ENCODE results near the gene SOX2.

SOX2 gene

DNA sequence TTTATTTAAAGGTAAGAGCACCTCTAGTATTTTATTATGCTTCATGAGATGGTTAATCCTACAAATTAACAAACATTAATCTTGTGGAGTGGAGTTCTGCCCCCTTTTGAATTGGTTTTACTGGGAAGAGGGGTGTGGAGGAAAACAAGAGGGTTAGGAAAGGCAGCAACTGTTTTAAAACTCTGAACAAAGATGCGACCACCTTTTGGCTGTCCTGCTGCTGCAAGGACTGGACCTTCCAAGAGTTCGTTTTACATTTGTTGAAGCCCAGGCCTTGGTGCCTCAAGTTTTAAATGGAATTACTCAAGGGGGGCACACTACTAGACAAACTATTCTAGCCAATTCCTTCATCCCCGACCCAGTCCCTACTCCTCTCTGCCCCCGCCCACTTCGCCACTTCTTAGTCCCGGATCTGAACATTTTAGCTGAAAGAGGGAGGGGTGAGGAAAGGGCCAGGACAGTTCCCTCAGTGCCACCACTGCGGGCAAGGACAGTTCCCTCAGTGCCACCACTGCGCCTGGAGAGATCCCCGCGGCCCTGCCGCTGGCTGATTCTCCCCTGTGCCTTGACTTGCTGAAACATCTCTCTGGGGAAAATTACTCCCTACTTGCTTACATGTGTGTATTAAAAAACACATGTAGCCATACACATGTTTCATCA, 11.2 kb downstream of the SOX2 start:
- peak; percentile 32 for DNase-seq

DNA sequence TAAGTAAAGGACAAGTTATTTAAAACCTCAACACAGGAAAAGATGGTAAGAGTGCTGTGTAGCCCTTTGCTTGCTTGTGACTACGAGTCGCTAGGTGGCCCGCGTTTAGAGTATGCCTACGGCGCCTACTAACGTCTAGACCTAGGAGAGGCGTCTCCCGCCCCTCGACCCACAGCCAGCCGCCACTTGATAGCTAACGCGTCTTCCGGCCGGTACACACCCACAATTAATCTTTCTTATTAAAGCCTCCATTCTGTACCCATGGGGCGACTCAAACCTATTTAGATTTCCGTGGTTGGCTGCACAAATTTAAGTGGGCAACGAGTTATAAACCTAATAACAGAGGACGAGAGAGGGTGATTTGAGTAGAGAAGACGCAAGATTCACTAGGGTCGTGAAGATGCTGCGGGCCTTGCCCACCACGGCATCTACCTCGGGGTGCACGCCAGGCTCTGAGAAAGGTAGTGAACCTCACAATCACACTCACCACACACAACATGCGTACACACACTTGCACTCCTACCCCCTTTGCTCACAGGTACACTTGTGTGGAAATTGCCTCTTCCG, 12.0 kb downstream of the SOX2 start:
- DNase-seq = no peak

DNA sequence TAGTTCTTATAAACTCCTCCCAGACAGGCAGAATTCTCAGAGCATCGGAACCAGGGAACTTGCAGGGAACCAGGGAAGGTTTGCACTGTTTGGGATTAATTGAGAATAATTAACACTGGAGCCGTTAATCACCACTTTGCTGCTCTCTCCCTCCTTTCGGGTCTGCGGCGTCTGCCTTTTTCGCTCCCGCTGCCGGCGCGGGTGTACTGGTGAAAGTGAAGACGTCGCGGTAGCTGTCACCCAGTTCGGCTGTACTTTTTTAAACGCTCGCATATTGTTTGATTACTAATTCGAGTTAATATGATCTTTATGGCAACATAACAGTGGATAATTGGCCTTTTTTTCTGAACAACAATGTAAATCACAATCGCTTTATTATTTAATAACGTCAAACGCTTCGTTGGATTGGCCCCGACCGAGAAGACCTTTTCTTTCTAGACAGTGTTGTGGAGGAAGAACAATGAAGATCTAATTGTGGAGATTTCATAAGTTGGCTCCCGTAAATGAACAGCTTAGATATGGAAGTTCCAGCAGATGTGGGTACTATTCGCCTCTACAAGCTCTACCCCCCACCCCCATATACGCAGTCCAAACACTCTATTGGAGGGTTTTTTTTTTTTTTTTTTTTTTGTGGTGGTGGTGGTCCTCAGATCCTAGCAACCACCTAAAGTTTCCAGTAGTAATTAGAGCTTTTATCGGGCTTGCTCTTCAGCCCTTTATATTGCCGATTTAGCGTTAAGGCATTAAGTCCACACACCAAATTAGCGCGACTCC, 12.7 kb downstream of the SOX2 start:
- peak; percentile 71 for DNase-seq

DNA sequence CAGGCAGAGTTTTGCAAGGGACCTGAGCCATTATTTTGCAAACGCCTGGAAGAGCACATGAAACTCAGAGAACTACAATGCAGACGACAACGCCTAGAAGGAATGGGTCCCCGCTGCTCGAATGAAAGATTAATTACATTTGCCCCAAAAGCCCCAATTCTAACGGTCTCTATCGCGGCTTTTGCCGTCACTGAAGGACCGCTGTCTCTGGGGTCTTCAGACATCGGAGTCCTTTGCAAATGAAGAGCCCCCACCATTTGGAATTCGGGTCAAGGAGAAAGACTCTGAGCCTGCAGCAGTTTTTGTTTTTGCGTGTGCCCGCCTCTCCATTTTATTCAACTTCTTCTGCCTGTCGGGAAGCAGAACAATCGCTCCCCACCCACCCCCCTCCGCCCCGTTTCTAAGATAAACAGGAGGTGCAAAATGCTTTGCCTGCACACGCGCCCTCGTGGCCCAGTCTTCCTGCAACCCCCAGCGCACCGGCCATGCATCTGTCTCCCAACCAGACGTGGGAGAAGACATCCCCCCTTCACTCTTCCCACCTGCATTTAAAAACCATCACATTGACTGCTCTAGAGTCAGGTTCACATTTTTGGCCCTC, 13.5 kb downstream of the SOX2 start:
- DNase-seq = peak; percentile 29

DNA sequence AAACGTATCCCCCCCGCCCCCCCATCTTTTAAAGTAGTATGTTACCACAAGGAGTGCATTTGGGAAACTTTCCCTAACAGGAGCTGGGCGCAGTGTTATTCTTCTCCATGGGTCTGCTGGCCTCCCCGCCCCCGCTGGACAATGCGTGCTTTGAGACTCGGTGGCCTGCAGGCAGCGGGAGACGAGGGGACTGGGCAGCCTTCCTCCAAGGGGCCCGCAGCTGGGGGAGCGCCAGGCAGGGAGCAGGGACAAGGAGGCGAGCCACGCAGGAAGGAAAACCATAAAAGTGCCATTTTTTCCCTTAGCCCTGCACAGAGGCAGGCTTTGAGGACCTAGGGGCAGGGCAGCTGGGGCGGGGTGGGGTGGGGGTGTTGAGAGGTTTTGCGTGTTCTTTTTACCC, 14.1 kb downstream of the SOX2 start:
- peak; percentile 32 for DNase-seq

DNA sequence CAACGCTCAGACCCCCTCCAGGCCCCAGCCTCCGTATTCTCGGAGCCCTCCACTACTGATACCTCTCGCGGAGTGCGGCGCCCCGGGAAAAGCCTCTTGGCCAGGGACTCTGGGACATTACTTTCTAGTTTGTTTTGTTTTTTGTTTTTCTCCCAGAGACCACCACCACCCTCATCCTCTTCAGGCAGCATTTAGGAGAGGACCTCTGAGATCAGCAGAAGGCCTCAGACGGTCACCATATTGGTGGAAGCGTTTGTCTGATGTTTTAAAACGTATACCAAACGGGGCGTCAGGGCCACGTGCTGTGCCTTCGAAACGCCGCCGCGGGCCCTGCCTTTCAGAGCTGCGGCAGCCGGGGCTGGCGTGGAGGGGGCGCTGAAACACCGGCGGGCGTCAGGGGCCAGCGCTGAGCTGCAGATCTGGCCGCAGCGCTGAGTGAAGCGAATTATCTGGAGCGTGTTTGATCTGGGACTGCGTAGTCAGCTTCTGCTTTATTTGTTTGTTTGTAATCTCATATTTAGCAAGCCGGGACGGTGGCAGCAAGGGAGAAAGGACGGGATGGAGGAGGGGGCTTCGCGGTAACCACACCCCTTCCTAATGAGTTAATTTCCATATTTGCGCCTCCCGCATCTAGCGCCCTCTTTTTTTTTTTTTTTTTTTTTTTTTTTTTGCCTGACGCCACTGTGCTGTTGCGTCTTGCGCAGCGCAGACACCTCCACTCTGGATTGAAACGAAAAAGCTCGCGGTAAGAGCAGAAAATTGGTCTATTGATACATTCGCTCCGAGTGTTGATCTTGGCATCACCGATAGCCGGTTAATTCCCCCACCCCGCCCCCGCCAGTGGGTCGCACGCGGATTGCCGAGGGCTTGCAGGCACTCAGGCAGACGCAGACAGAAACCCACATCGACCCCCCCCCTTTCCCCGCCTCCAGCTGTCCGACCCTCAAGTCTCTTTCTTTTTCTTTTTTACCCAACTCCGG, 14.9 kb downstream of the SOX2 start:
- DNase-seq = peak; percentile 66

DNA sequence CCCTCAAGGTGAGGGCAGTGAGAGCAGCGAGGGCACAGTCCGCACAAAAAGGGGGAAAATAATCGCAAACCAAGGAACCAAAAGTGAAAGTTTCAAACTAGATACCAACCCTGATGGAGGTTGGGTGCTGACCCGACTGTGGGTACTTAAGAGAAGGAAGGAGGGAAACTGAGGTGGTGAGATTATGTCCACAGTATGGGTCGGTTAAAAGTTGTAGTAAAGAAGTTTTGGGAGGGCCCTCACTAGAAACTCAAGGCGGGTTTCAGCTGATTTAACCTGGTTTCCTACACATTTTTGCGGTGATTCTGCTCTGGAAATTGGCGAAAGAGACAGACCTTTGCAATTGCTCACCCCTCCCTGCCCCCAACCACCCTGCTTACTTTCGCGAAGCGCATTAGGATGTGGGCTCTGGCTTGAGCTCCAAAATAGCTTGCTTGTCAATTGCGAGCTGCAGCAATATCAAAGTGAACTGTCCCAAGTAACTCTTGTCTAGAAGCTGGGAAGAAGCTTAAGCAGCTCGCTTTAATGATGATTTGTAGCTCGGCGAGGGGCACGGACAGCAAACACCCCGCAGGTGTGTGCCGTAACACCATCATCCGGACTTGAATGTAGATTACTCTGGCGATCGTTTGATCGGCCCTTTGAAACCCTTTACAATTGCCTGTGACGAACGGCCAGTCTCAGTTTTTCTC, 15.8 kb downstream of the SOX2 start:
- DNase-seq = peak; percentile 70

DNA sequence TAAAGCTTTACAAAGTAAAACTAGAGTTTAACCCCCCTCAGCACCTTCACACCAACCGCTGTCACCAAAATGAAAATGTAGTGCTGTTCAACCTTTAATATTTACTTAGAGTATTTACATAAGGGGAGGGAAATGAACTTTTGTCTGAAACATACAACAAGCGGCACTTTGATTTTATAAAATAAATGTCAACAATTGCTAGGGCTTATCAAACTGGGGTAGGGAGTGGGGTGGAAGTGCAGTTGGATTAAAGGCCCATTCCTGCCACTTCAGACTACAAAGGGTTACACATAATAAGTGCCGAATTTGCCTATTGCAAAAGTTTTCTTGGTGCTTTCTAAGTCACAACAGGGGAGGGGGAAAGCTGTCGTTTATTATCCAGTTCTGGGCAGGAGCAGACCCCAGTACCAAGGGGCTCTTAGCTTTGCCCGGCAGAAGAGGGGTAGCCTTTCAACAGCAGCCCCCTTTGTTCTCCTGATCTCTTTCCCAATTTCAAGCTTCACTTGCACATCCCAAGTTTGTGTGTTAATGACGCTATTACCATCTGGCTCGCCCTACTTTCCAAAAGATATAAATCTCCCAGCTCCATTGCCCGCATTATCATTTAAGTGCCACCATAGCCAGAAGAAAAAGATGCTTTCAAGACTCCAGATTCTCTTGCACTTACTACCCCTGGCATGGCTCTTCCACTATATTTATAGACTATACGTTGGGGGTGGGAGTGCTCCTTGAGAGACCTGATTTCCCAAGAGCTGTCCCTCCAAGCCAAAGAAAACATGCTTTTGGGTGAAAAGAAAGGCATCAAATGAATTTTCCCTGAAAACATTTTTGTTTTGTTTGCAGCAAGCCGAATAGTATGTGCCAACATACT, 17.0 kb downstream of the SOX2 start:
- peak; percentile 16 for DNase-seq

DNA sequence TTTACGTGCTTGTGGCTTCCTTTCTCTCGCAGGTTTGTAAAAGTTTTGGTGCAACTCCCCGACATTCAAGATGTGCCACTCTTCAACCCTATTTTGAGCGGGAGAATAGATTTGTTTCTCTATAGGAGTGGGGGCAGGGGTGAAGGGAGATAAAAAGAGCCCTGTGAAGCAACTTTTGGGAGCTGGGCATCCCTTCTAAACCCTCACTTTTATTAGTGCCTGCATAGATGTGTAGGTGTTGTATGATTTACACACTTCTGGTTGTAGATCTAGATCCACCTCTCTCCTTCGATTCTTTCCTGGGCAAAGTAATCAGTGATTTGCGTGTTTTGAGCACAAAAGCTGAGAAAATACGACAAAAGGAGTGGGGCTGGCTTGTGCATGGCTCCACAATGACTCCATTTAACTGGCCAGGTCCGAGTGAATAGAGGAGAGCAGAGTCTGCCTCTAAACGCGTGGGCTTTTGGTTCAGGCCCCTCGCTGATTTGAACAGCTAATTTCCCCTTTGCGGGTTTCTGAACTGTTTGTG, 17.7 kb downstream of the SOX2 start:
- DNase-seq = peak; percentile 17

DNA sequence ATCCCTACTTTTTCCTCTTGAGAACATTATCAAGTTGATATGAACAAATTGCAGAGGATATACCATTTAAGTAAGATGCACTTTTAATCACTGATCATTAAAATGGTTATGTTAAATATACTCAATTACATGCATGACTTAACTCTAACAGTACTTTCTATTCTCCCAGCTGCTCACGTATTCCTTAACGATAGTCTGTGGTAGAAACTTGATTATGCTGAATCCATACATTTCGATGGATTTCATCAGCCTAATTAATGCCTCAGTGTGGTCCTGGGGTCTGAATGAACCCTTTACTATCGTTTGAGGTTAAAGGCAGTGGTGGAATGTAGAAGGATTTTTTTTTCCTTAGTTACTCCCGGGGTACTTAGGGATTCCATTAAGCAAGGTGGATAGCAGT, 18.6 kb downstream of the SOX2 start:
- DNase-seq = no peak

DNA sequence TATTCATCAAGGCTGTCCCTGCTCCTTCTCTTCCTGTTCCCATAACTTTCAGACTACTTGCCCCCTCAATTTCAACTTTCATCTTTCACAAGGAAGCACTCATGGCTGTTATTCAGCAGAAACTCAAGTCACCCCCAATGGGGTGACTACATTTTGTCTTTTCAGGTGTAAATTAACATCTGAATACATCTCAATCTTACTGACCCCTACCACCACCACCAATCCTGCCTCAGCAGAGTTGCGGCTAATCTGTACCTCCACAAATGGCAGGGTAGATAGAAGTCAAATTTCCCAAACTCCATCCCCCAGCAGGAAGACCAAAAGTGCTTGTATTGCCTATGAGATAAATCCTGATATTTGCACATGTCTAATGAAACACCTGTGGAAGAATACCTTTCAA, 19.2 kb downstream of the SOX2 start:
- DNase-seq = no peak

DNA sequence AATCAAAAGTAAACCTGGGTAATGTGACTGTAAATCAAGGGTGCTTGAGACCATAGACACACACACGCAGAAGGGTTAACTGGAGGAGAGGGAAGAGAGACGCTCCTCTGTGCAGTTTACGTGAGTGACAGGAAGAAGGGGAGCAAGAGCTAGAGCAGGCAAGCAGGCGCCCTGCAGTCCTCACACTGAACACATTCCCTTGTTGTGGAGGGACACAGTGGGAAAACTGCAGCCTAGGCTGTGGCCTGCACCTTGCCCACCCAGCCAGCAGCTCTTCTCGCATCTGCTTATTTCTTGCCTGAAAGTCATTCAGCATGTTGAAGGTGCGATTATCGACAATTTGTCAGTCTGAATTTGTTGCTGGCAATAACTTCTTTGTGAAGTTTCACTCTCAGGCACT, 24.2 kb downstream of the SOX2 start:
- no peak for DNase-seq

DNA sequence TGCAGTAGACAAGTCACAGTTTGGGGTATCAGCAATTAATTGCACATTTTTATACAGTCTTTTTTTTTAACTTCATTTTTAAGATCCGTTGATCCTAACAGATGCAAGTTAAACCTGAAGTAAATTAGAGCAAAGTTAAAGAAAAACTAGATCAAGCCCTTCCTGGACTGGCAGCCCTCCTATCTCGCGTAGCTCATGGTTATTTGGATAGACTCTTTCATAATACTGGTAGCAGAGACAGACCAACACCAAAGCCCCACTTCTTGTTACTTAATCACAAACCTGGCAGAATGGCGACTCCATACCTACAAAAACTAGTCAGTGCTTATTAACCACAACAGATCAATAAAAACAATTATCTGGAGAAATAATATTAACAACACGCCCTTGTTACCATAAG, 26.8 kb downstream of the SOX2 start:
- DNase-seq = no peak

DNA sequence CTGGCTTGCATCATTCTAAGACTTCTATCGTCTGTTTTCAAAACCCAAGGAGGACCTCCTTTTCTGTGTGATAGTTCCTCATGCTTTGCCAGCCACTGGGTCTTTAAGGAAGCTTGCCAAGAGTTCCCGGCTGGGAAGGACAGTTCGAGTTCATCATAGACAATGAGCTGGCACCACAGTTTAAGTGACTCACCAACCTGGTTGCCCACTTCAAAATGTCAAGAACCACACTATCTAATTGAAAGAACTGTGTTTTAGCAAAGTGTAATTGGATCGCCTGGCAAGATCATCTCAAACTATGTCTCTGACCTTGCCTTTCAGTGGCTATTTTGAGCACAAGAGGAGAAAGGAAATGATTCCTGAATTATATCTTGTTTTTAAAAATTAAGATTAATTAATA, 27.9 kb downstream of the SOX2 start:
- DNase-seq = no peak

DNA sequence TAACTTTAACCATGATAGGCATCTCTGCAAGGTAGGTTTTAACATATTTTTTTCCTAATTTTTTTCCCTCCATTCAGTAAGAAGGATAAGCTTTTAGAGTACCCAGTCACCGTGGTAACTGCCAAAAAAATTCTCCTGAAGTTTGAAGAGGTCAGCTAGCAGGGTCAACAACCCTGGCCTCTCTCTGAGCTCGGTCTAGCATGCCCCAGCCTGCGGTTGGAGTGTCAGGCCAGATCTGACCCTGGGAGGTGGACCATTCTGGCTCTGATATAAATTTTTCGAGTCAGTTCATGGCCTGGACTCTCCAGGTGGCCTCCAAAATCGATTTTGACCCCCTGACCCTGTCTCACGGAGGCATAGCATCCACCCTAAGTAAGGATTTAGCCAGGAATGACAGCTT, 29.7 kb downstream of the SOX2 start:
- DNase-seq = no peak

DNA sequence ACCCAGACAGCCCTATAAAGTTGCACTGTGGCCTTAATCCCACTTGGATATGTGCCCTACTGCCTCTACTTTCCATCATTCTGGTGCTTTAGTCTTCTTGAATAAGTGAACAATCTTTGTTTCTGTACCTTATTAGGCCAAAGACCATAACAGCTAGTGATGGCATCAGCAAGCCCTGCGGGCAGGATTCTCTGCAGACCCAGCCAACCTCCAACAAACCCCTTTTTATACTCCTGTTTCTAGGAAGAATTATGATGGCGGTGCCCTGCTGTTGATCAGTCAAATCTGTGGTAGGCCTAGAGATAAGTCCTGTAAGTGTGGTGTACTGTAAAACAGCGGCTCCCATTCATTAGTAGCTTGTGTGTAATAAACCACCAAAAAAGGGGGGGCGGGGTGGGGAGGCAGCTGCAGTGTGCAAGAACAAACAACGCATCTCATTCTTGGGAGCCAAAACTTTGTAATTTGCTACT, 40.5 kb downstream of the SOX2 start:
- no peak for DNase-seq

DNA sequence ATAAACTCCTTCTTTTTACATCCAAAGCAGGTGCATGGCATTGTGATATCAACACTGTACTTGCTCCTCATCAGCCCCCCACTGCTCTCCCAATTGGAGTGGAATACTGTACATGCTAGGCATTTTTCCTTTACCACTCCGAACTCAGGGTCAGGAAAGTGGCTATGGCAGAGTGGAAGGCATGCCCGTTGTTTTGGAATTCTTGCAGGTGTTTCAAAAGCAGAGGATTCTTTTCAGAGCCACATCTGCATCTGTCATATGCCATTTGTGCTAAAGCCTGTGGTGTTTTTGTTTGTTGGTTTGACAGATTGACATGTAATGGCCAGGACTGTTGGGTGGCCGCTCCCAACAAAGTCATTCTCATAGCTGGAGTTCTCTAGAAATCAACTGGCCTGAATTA, 41.7 kb downstream of the SOX2 start:
- DNase-seq = no peak

DNA sequence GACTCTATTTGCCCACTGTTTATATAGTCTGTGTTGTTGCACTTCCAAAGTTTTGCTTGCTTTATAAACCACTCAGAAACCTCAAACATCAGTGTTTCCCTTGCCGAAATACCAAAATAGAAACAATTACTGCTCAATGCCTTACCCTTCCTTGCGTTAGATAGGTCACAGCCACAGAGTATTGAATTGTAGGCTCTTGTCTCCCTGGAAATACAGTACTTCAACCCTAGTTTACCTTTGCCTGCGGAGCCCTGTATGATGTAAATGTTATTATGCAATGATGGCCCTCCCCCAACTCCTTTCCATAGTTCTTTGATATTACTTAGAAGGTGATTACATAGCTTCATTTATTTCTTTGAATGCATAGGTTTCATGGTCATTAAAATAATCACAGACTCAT, 44.2 kb downstream of the SOX2 start:
- no peak for DNase-seq

DNA sequence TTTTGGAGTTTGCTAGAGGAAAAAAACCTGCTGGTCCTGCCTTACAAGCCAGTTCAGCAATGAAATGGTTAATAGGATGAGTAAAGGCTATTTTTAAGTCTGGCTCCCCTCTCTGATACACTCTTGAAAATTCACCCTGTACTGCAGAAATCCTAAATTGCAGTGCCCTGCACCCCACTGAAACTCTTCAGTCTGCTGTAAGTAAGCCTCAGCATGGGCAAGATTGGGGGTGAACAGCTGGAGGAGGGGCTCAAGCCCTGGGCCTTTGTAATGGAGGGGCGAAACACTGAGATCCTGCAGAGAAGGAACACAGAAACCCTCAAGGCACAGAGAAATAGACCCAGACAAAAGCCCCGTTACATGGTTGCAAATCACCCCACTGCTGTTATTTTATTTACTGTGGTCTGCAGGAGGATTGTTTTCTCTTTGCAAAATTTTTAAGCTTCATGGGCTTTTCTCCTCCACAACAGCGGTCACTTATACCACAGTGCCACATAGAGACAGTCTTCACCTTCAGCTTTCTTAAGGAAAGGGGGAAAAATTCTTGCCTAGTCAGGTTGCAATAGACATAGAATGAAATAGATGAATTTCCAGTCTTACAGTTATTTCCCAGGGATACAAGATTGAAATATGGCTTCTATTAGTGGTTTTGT, 45.0 kb downstream of the SOX2 start:
- no peak for DNase-seq

Data from right kidney (tissue), 1 donor.